ENCODE results near the gene ZC3H4.

DNA sequence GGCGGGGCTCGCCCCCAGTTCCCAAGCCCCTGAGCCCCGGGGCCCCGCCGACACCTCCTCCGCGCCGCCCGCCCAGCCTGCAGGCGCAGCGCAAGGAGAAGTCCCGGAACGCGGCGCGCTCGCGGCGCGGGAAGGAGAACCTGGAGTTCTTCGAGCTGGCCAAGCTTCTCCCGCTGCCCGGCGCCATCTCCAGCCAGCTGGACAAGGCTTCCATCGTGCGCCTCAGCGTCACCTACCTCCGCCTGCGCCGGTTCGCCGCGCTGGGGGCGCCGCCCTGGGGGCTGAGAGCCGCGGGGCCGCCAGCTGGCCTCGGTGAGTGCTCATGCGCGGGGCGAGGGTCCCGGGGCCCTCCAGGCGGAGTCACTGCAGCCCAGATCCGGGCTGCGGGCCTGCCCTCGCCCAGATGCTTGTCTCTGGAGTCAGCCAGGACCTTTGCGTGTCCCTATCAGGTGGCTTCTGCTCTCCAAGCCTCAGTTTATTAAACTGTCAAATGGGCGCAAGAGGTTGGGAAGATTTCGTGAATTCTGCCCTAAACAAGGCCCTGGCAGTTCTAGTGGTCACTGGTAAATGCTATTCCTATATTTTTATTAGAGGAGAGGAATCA is 91.9 kb downstream of the ZC3H4 start:
- TF ChIP-seq POLR2A (IDR thresholded peaks at IDR 0.05; ENCODE audit: low read depth, low read length) = no peak
- TF ChIP-seq POLR2AphosphoS5 (IDR thresholded peaks at IDR 0.05; ENCODE audit: low read depth, low read length) = no peak
